K562 (cell line): ENCODE results near the gene CD34. TPM values are rescaled to one million over a fixed set of nuclear protein-coding genes. Genes with fewer than 3 reads are reported as not detected.

Experiments used
- CUX1 ChIP-seq: fragments of 200-800 bp; sonication (Bioruptor generic); IDR thresholded peaks from 2 replicates; pipeline ENCODE4 v1.6.1; 2016; ENCODE audit warnings: missing genetic modification characterization, missing compliant biosample characterization
- DACH1 ChIP-seq: fragments of 450-650 bp; IDR thresholded peaks from 2 replicates; pipeline ENCODE4 v1.6.1; 2018; ENCODE audit not compliant: partially characterized antibody
- GABPA ChIP-seq: fragments of 200-800 bp; sonication (Bioruptor generic); conservative IDR thresholded peaks from 2 replicates; pipeline ENCODE4 v1.6.1; 2016; ENCODE audit warnings: low read depth, missing genetic modification characterization, missing compliant biosample characterization
- GATAD2B ChIP-seq: fragments of 450-650 bp; IDR thresholded peaks from 2 replicates; pipeline ENCODE4 v1.6.1; 2017; ENCODE audit warnings: mild to moderate bottlenecking, borderline replicate concordance
- KDM1A ChIP-seq, 2 experiments: fragments of 450-650 bp; IDR thresholded peaks; 2 replicates each; pipeline ENCODE4 v1.6.1; 2016; ENCODE audit warnings: mild to moderate bottlenecking in 2 of 2
- LCOR ChIP-seq: sonication (generic); formaldehyde crosslinking; IDR thresholded peaks from 2 replicates; pipeline ENCODE4 v1.8.0; 2022; ENCODE audit warnings: mild to moderate bottlenecking, missing genetic modification reagents
- MEIS2 ChIP-seq: fragments of 450-650 bp; IDR thresholded peaks from 2 replicates; pipeline ENCODE4 v1.6.1; 2014; ENCODE audit warnings: mild to moderate bottlenecking; ENCODE audit not compliant: partially characterized antibody
- SMARCA4 ChIP-seq: fragments of 450-650 bp; IDR thresholded peaks from 2 replicates; pipeline ENCODE4 v1.6.1; 2016
- SMARCE1 ChIP-seq: fragments of 450-650 bp; IDR thresholded peaks from 2 replicates; pipeline ENCODE4 v1.7.1; 2016; ENCODE audit warnings: mild to moderate bottlenecking
- ZBTB17 ChIP-seq: fragments of 450-650 bp; formaldehyde crosslinking; IDR thresholded peaks from 2 replicates; pipeline ENCODE4 v1.4.0; 2020; ENCODE audit warnings: mild to moderate bottlenecking
- ZKSCAN1 ChIP-seq: fragments of 150-350 bp; IDR thresholded peaks from 2 replicates; pipeline ENCODE4 v1.6.1; 2016; ENCODE audit warnings: low read depth, low read length
- ZNF79 ChIP-seq: fragments of 250-450 bp; sonication (Bioruptor Pico); IDR thresholded peaks from 2 replicates; pipeline ENCODE4 v1.4.0; 2020; ENCODE audit warnings: low read depth, mild to moderate bottlenecking, moderate library complexity
- polyA plus RNA-seq, 8 experiments: library from polyadenylated mRNA; depleted of rRNA in 4 of 8; stranded (reverse) in 5 of 8; unstranded in 3 of 8; fragments of >200 nt; fragmentation: Nextera tagmentation in 2 of 8; fragmentation: Illumina TruSeq in 1 of 8; extraction: Ambion mirVana in 2 of 8; extraction: Trizol in 1 of 8; gene quantifications; 2 replicates each; pipeline versions ENCODE4 v1.2.1 to v1.2.3, GENCODE V29; 2011 to 2014; ENCODE audit warnings: inconsistent platforms in 1 of 8, missing spikeins in 1 of 8
- total RNA-seq, 7 experiments: library from RNA; depleted of rRNA in 6 of 7; stranded (reverse); fragments of >200 nt in 6 of 7; fragmentation: Illumina TruSeq in 2 of 7; extraction: Trizol in 2 of 7; gene quantifications; 2 replicates each; pipeline versions ENCODE4 v1.2.1 to v1.2.3, GENCODE V29; 2011 to 2021; ENCODE audit warnings: low replicate concordance in 1 of 7
- TF ChIP-seq, protein P1 (sequence below): fragments of 450-650 bp; IDR thresholded peaks from 2 replicates; pipeline ENCODE4 v1.6.1; 2017; ENCODE audit warnings: antibody characterized with exemption, mild to moderate bottlenecking
- TF ChIP-seq, protein P2 (sequence below): fragments of 450-650 bp; IDR thresholded peaks from 2 replicates; pipeline ENCODE4 v1.6.1; 2018; ENCODE audit not compliant: partially characterized antibody

The CD34 gene
- total and polyA plus RNA-seq, 9 of the 15 experiments (the other 6 are each of a cell fraction or from before 2014, with no cell fraction given) = not detected

DNA sequence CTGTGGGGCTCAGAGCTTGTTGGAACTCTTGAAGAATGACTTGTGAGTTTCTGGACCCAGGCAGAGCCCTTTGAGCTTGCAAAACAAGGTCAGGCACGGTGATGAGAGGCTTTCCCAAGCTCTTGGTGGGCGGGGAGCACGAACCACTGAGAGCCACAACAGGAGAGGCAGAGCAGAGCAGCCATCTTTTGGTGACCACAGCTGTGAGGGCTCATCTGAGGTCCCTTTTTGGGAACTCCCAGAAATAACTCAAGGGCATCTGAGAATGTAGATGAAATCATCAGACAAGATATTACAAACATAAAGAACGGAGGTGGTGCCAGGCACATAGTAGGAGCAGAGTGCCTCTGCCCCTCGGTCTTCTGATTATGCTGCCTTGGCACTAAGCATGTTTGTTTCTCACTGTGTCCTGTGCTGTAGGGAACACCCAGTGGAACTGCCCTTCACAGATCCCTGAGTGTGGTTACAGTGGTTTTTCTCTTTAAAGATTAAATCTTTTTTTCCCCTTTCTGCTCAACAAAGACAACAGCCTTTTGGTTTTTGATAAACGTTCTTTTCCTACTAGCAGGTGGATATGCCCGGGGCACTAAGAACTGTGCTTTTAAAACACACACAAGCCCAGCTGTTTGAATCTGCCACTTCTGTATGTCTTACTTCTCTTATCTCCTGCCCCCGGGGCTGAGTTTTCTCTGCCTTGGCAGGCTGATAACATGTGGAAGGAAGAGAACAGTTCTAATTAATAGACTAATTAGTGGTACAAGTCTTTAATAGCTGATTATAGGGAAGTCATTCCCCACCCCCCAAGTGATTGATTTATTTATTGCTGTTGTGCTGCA is 37.7 kb downstream of the CD34 start (continued):
- TF ChIP-seq, protein P1, sequence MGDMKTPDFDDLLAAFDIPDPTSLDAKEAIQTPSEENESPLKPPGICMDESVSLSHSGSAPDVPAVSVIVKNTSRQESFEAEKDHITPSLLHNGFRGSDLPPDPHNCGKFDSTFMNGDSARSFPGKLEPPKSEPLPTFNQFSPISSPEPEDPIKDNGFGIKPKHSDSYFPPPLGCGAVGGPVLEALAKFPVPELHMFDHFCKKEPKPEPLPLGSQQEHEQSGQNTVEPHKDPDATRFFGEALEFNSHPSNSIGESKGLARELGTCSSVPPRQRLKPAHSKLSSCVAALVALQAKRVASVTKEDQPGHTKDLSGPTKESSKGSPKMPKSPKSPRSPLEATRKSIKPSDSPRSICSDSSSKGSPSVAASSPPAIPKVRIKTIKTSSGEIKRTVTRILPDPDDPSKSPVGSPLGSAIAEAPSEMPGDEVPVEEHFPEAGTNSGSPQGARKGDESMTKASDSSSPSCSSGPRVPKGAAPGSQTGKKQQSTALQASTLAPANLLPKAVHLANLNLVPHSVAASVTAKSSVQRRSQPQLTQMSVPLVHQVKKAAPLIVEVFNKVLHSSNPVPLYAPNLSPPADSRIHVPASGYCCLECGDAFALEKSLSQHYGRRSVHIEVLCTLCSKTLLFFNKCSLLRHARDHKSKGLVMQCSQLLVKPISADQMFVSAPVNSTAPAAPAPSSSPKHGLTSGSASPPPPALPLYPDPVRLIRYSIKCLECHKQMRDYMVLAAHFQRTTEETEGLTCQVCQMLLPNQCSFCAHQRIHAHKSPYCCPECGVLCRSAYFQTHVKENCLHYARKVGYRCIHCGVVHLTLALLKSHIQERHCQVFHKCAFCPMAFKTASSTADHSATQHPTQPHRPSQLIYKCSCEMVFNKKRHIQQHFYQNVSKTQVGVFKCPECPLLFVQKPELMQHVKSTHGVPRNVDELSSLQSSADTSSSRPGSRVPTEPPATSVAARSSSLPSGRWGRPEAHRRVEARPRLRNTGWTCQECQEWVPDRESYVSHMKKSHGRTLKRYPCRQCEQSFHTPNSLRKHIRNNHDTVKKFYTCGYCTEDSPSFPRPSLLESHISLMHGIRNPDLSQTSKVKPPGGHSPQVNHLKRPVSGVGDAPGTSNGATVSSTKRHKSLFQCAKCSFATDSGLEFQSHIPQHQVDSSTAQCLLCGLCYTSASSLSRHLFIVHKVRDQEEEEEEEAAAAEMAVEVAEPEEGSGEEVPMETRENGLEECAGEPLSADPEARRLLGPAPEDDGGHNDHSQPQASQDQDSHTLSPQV = peak; percentile 23; the same call in 1 of the 2 replicates
- TF ChIP-seq, protein P2, sequence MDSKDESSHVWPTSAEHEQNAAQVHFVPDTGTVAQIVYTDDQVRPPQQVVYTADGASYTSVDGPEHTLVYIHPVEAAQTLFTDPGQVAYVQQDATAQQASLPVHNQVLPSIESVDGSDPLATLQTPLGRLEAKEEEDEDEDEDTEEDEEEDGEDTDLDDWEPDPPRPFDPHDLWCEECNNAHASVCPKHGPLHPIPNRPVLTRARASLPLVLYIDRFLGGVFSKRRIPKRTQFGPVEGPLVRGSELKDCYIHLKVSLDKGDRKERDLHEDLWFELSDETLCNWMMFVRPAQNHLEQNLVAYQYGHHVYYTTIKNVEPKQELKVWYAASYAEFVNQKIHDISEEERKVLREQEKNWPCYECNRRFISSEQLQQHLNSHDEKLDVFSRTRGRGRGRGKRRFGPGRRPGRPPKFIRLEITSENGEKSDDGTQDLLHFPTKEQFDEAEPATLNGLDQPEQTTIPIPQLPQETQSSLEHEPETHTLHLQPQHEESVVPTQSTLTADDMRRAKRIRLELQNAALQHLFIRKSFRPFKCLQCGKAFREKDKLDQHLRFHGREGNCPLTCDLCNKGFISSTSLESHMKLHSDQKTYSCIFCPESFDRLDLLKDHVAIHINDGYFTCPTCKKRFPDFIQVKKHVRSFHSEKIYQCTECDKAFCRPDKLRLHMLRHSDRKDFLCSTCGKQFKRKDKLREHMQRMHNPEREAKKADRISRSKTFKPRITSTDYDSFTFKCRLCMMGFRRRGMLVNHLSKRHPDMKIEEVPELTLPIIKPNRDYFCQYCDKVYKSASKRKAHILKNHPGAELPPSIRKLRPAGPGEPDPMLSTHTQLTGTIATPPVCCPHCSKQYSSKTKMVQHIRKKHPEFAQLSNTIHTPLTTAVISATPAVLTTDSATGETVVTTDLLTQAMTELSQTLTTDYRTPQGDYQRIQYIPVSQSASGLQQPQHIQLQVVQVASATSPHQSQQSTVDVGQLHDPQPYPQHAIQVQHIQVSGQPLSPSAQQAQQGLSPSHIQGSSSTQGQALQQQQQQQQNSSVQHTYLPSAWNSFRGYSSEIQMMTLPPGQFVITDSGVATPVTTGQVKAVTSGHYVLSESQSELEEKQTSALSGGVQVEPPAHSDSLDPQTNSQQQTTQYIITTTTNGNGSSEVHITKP = peak; percentile 37
- TF ChIP-seq ZBTB17 (CRISPR knock-in tag) = peak; percentile 77
- peak; percentile 87 for TF ChIP-seq ZKSCAN1
- TF ChIP-seq ZNF79 (CRISPR knock-in tag) = peak; percentile 11; the same call in 1 of the 2 replicates
- peak; percentile 69; the same call in 1 of the 2 replicates for TF ChIP-seq GATAD2B
- peak; percentile 38 for TF ChIP-seq MEIS2
- peak; percentile 85 for TF ChIP-seq DACH1
- TF ChIP-seq CUX1 = peak; percentile 82; the same call in 1 of the 2 replicates
- TF ChIP-seq GABPA (tag) = 0 out of 2 replicates have a peak, but pooled peaks have one; percentile 13
- TF ChIP-seq SMARCE1 = peak; percentile 79
- TF ChIP-seq KDM1A (IDR thresholded peaks at IDR 0.05) = peak; percentile 55 to 67; a peak in 2 of 4 replicates
- TF ChIP-seq SMARCA4 = peak; percentile 67
- TF ChIP-seq LCOR (CRISPR knock-in tag) = peak; percentile 69; the same call in 1 of the 2 replicates
